Endodermal cell (in vitro differentiated cells): ENCODE data around the gene MPLKIP. TPM values are rescaled to one million over a fixed set of nuclear protein-coding genes. Genes with fewer than 3 reads are reported as not detected.
"Not testable (repeated sequence)": the region's sequence is repeated elsewhere in the genome, so short reads cannot be mapped to it uniquely, and the experiment has no call there.

Experiments used
- DNase-seq: peaks from one replicate; pipeline ENCODE4 v3.0.0-alpha.2; 2017
- H3K27ac ChIP-seq: 2 replicates; pipeline ENCODE4 v1.5.1; 2013; ENCODE audit warnings: mild to moderate bottlenecking, low read depth, low read length, moderate library complexity
- H3K27me3 ChIP-seq: 2 replicates; pipeline ENCODE4 v1.6.1; 2013; ENCODE audit warnings: mild to moderate bottlenecking, low read length, moderate library complexity; ENCODE audit not compliant: insufficient read depth, control insufficient read depth, poor library complexity, severe bottlenecking
- H3K36me3 ChIP-seq: 2 replicates; pipeline ENCODE4 v1.7.0; 2013; ENCODE audit warnings: mild to moderate bottlenecking, low read length, moderate library complexity; ENCODE audit not compliant: control insufficient read depth, insufficient read depth
- H3K4me1 ChIP-seq: one replicate; pipeline ENCODE4 v1.7.0; 2013; ENCODE audit warnings: low read length; ENCODE audit not compliant: control insufficient read depth, insufficient read depth
- H3K4me3 ChIP-seq: 2 replicates; pipeline ENCODE4 v1.5.1; 2013; ENCODE audit warnings: mild to moderate bottlenecking, low read length, moderate library complexity
- H3K9ac ChIP-seq: 2 replicates; pipeline ENCODE4 v1.6.1; 2013; ENCODE audit warnings: mild to moderate bottlenecking, low read length, moderate library complexity; ENCODE audit not compliant: poor library complexity, severe bottlenecking; ENCODE audit errors: extremely low read depth
- H3K9me3 ChIP-seq: 2 replicates; pipeline ENCODE4 v1.6.1; 2013; ENCODE audit warnings: mild to moderate bottlenecking, low read length, moderate library complexity; ENCODE audit not compliant: control insufficient read depth
- H3K27ac Mint-ChIP-seq: 2 replicates; pipeline ENCODE4 v1.8.0; 2020; ENCODE audit warnings: mixed read lengths
- H3K27me3 Mint-ChIP-seq: 2 replicates; pipeline ENCODE4 v1.8.0; 2021; ENCODE audit warnings: mild to moderate bottlenecking, mixed read lengths; ENCODE audit not compliant: insufficient read depth
- H3K36me3 Mint-ChIP-seq: 2 replicates; pipeline ENCODE4 v1.8.0; 2020; ENCODE audit warnings: low read depth, mixed read lengths
- H3K4me1 Mint-ChIP-seq: 2 replicates; pipeline ENCODE4 v1.8.0; 2020; ENCODE audit warnings: mixed read lengths
- H3K4me3 Mint-ChIP-seq: 2 replicates; pipeline ENCODE4 v1.8.0; 2020; ENCODE audit warnings: mild to moderate bottlenecking, moderate library complexity, mixed read lengths
- H3K9me3 Mint-ChIP-seq: 2 replicates; pipeline ENCODE4 v1.8.0; 2020; ENCODE audit warnings: mild to moderate bottlenecking, mixed read lengths
- WGBS, 2 experiments: methylation state at CpG; one replicate each; pipeline versions ENCODE4 v1.1.5 to v1.1.7; 2013; ENCODE audit warnings: missing lambda C conversion rate in 2 of 2, mixed read lengths in 1 of 2; ENCODE audit not compliant: insufficient coverage in 1 of 2, insufficient read length in 1 of 2; 5-methylcytosine and 5-hydroxymethylcytosine counted together
- total RNA-seq, 2 donors: library from RNA; stranded (reverse); fragmentation: NEBNext Ultra II Directional in 1 of 2; extraction: Animal tissue kit (Norgen Biotek cat#: 25700) in 1 of 2; gene quantifications; 2 replicates in 1 of 2; 3 replicates in 1 of 2; pipeline ENCODE4 v1.2.1, GENCODE V29; 2021
- TF ChIP-seq, protein P1 (sequence below): fragments of 200-600 bp; sonication (generic); conservative IDR thresholded peaks from 2 replicates; pipeline ENCODE4 v1.5.0; 2021; ENCODE audit warnings: antibody characterized with exemption, mild to moderate bottlenecking

Gene MPLKIP
- total RNA-seq, 2 donors from 2014 or later, result 43.5 to 53.5 TPM

GRCh38 chr7:40175725-40176510, 41.5 kb upstream of the MPLKIP start:
- H3K27ac Mint-ChIP-seq, result no peak overlapping the region
- H3K4me1 Mint-ChIP-seq, result peaks cover 18% of the 10 kb centered on the region
- TF ChIP-seq, protein P1, sequence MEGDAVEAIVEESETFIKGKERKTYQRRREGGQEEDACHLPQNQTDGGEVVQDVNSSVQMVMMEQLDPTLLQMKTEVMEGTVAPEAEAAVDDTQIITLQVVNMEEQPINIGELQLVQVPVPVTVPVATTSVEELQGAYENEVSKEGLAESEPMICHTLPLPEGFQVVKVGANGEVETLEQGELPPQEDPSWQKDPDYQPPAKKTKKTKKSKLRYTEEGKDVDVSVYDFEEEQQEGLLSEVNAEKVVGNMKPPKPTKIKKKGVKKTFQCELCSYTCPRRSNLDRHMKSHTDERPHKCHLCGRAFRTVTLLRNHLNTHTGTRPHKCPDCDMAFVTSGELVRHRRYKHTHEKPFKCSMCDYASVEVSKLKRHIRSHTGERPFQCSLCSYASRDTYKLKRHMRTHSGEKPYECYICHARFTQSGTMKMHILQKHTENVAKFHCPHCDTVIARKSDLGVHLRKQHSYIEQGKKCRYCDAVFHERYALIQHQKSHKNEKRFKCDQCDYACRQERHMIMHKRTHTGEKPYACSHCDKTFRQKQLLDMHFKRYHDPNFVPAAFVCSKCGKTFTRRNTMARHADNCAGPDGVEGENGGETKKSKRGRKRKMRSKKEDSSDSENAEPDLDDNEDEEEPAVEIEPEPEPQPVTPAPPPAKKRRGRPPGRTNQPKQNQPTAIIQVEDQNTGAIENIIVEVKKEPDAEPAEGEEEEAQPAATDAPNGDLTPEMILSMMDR, result no peak
- Histone ChIP-seq H3K4me3 (no peak overlapping the region), H3K27me3 (no peaks in the 10 kb centered on the region), H3K27ac (no peak overlapping the region), H3K9ac (no peak overlapping the region), H3K4me1 (no peaks in the 10 kb centered on the region), H3K36me3 (no peaks in the 10 kb centered on the region), H3K9me3 (no peaks in the 10 kb centered on the region)
- no peaks in the 10 kb centered on the region for H3K36me3 Mint-ChIP-seq
- no peaks in the 10 kb centered on the region for H3K27me3 Mint-ChIP-seq
- 95 to 96% methylated on average over 7 to 9 of the region's 9 CpGs for WGBS, 2 experiments
- no peak for DNase-seq
- no peak overlapping the region for H3K4me3 Mint-ChIP-seq
- no peaks in the 10 kb centered on the region for H3K9me3 Mint-ChIP-seq

- 93% methylated on average over 6 of the region's 6 CpGs for WGBS, 2 experiments
- not testable (repeated sequence) for H3K9me3 ChIP-seq, H3K9ac ChIP-seq, H3K36me3 ChIP-seq, H3K4me3 ChIP-seq, H3K27ac Mint-ChIP-seq, H3K4me1 ChIP-seq, H3K9me3 Mint-ChIP-seq, H3K27ac ChIP-seq, H3K27me3 Mint-ChIP-seq, H3K4me3 Mint-ChIP-seq, DNase-seq, H3K27me3 ChIP-seq, H3K36me3 Mint-ChIP-seq
- H3K4me1 Mint-ChIP-seq, result peaks cover 24% of the 10 kb centered on the region
Measured at GRCh38 chr7:40175256-40175655, 40.8 kb upstream of the MPLKIP start.

DNA sequence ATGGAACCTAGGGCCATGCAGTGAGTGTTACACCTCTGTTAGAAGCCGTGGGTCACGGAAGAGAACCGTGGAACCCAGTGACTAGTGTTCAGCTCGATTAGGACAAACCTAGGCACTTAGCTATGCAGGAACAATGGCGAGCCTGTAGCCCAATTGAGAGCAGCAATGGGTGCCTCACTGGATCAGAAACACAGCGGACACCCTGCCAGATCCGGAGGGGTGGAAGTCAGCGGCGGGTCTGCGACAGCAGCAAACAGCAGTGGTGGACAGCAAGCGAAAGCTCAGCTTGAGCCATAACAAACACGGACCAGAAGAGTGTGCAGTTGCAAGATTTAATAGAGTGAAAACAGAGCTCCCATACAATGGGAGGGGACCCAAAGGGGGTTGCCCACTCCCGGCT, 38.7 kb upstream of the MPLKIP start:
- not testable (repeated sequence) for H3K27ac ChIP-seq, H3K4me3 ChIP-seq, DNase-seq, H3K4me3 Mint-ChIP-seq, H3K4me1 ChIP-seq, H3K27me3 Mint-ChIP-seq, H3K9ac ChIP-seq, H3K9me3 ChIP-seq, H3K36me3 ChIP-seq, H3K27ac Mint-ChIP-seq, H3K36me3 Mint-ChIP-seq, H3K9me3 Mint-ChIP-seq, H3K27me3 ChIP-seq
- H3K4me1 Mint-ChIP-seq, result peaks cover 33% of the 10 kb centered on the region
- 94 to 96% methylated on average over 11 to 13 of the region's 13 CpGs for WGBS, 2 experiments

DNA sequence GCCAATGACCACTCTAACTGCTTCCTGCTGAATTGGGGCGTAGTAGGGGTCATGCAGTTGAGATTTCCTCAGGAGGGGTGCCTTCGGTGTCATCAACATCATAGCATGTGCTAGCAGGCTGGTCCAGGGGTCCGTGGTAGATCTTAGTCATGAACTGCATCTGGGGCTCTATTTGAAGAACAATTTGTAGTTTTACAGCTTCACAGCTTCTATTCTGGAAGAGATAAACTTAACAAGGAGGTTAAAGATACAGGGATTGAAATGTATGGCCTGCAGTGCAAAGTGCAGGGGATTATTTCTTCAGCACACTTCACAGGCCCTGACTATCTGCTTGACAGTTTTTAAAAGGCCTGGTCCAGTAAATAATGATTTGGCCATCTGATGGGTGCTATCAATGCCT, 33.8 kb upstream of the MPLKIP start:
- not testable (repeated sequence) for H3K36me3 Mint-ChIP-seq, H3K27me3 ChIP-seq, H3K27ac ChIP-seq, H3K27ac Mint-ChIP-seq, H3K36me3 ChIP-seq, H3K4me1 ChIP-seq, DNase-seq, H3K27me3 Mint-ChIP-seq, H3K9me3 Mint-ChIP-seq, H3K9me3 ChIP-seq, H3K4me3 ChIP-seq, H3K4me3 Mint-ChIP-seq, H3K9ac ChIP-seq
- peaks cover 28% of the 10 kb centered on the region for H3K4me1 Mint-ChIP-seq
- WGBS, 2 experiments, result 92 to 97% methylated on average over 3 of the region's 3 CpGs
